ENCODE measurements around the gene GLI1.

The GLI1 gene

GRCh38 chr12:57517187-57517586, 57.6 kb downstream of the GLI1 start:
- TF ChIP-seq TEAD4 (IDR thresholded peaks at IDR 0.05) (no peak), REST (IDR thresholded peaks at IDR 0.05; ENCODE audit: low read depth) (no peak), USF1 (IDR thresholded peaks at IDR 0.05) (no peak), FOXM1 (IDR thresholded peaks at IDR 0.05; ENCODE audit: borderline replicate concordance, low read depth) (no peak), MAX (IDR thresholded peaks at IDR 0.05) (no peak), EP300 (IDR thresholded peaks at IDR 0.05; ENCODE audit: borderline replicate concordance) (no peak), YY1 (IDR thresholded peaks at IDR 0.05; ENCODE audit: low read depth) (no peak), CEBPB (IDR thresholded peaks at IDR 0.05) (no peak), TCF12 (IDR thresholded peaks at IDR 0.05; ENCODE audit: low read depth) (no peak), NFIC (IDR thresholded peaks at IDR 0.05) (no peak)

GRCh38 chr12:57518176-57518919, 58.8 kb downstream of the GLI1 start:
- no peak for TF ChIP-seq TEAD4 (IDR thresholded peaks at IDR 0.05)
- TF ChIP-seq USF1 (IDR thresholded peaks at IDR 0.05), result no peak
- TF ChIP-seq FOXM1 (IDR thresholded peaks at IDR 0.05; ENCODE audit: borderline replicate concordance, low read depth), result no peak
- TF ChIP-seq NFIC (IDR thresholded peaks at IDR 0.05), result no peak
- TF ChIP-seq EP300 (IDR thresholded peaks at IDR 0.05; ENCODE audit: borderline replicate concordance), result no peak
- no peak for TF ChIP-seq TAF1 (IDR thresholded peaks at IDR 0.05; ENCODE audit: low read depth)
- no peak for TF ChIP-seq REST (IDR thresholded peaks at IDR 0.05; ENCODE audit: low read depth)
- TF ChIP-seq EGR1 (IDR thresholded peaks at IDR 0.05), result no peak
- TF ChIP-seq RAD21 (IDR thresholded peaks at IDR 0.05; ENCODE audit: low read depth), result no peak
- TF ChIP-seq MAX (IDR thresholded peaks at IDR 0.05), result no peak
- TF ChIP-seq TCF12 (IDR thresholded peaks at IDR 0.05; ENCODE audit: low read depth), result no peak
- TF ChIP-seq YY1 (IDR thresholded peaks at IDR 0.05; ENCODE audit: low read depth), result no peak
- TF ChIP-seq CREB1 (IDR thresholded peaks at IDR 0.05; ENCODE audit: low read depth), result no peak
- no peak for TF ChIP-seq ZBTB7A (IDR thresholded peaks at IDR 0.05; ENCODE audit: low read depth)
- no peak for TF ChIP-seq CEBPB (IDR thresholded peaks at IDR 0.05)

GRCh38 chr12:57518920-57519795, 59.6 kb downstream of the GLI1 start:
- TF ChIP-seq CREB1 (IDR thresholded peaks at IDR 0.05; ENCODE audit: low read depth) (no peak), RAD21 (IDR thresholded peaks at IDR 0.05; ENCODE audit: low read depth) (no peak), YY1 (IDR thresholded peaks at IDR 0.05; ENCODE audit: low read depth) (no peak), TCF12 (IDR thresholded peaks at IDR 0.05; ENCODE audit: low read depth) (no peak), MAX (IDR thresholded peaks at IDR 0.05) (no peak), EP300 (IDR thresholded peaks at IDR 0.05; ENCODE audit: borderline replicate concordance) (no peak), NFIC (IDR thresholded peaks at IDR 0.05) (no peak), TEAD4 (IDR thresholded peaks at IDR 0.05) (no peak), REST (IDR thresholded peaks at IDR 0.05; ENCODE audit: low read depth) (no peak), FOXM1 (IDR thresholded peaks at IDR 0.05; ENCODE audit: borderline replicate concordance, low read depth) (no peak), USF1 (IDR thresholded peaks at IDR 0.05) (no peak), EGR1 (IDR thresholded peaks at IDR 0.05) (no peak), CEBPB (IDR thresholded peaks at IDR 0.05) (no peak), TAF1 (IDR thresholded peaks at IDR 0.05; ENCODE audit: low read depth) (no peak), ZBTB7A (IDR thresholded peaks at IDR 0.05; ENCODE audit: low read depth) (no peak)
